ENCODE measurements around the gene TAF1D.

DNA sequence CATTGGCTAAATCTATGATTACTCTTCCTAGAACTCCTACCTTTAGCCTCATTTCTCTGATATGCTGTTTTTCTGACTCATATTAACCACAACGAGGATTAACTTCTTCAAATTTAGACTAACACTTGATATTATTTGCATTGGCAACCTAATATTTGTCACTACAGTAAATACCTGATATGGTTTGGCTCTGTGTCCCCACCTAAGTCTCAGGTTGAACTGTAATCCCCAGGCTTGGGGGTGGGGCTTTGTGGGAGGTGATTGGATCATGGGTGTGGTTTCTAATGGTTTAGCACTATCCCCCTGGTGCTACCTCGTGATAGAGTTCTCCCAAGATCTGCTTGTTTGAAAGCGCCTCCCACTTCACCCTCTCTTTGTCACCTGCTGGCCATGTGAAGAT, 25.7 kb upstream of the TAF1D start:
- no peak for TF ChIP-seq POLR2A (IDR thresholded peaks at IDR 0.05; ENCODE audit: low read length)
- no peak for TF ChIP-seq GATA1 (IDR thresholded peaks at IDR 0.05; ENCODE audit: low read depth, low read length)
